Measurements from ENCODE around the gene PLEKHG4.

PLEKHG4 gene

GRCh38 chr16:67294171-67294757 lies 14.9 kb downstream of the PLEKHG4 start:
- DNase-seq, result no peak

GRCh38 chr16:67294938-67295361 lies 15.6 kb downstream of the PLEKHG4 start:
- no peak for DNase-seq

GRCh38 chr16:67296420-67296819 lies 17.1 kb downstream of the PLEKHG4 start:
- no peak for DNase-seq

GRCh38 chr16:67298277-67298676 lies 18.9 kb downstream of the PLEKHG4 start:
- no peak for DNase-seq

GRCh38 chr16:67299269-67299668 lies 19.9 kb downstream of the PLEKHG4 start:
- DNase-seq, result no peak

GRCh38 chr16:67301080-67301782 lies 21.9 kb downstream of the PLEKHG4 start:
- DNase-seq, result no peak

GRCh38 chr16:67302076-67302475 lies 22.7 kb downstream of the PLEKHG4 start:
- no peak for DNase-seq

GRCh38 chr16:67302970-67303369 lies 23.6 kb downstream of the PLEKHG4 start:
- DNase-seq, result no peak

- DNase-seq, result no peak
These were observed 24.7 kb downstream of the PLEKHG4 start for GRCh38 chr16:67304020-67304419.

- no peak for DNase-seq
These were observed 26.1 kb downstream of the PLEKHG4 start for GRCh38 chr16:67305216-67306071.

- DNase-seq, result no peak
These were observed 31.2 kb downstream of the PLEKHG4 start for GRCh38 chr16:67310561-67310960.

- peak; percentile 84 for DNase-seq
These were observed 32.5 kb downstream of the PLEKHG4 start for GRCh38 chr16:67311607-67312488.

- no peak for DNase-seq
These were observed 33.4 kb downstream of the PLEKHG4 start for GRCh38 chr16:67312719-67313118.

- no peak for DNase-seq
These were observed 38.5 kb downstream of the PLEKHG4 start for GRCh38 chr16:67317853-67318252.

GRCh38 chr16:67326115-67326471 lies 46.8 kb downstream of the PLEKHG4 start:
- no peak for DNase-seq

GRCh38 chr16:67326472-67327309 lies 47.4 kb downstream of the PLEKHG4 start, which contains the start of the genes KCTD19 and LRRC36:
TSS of gene KCTD19 (minus strand) at chr16:67326741. CDS start at chr16:67326707, 34 bp downstream.
TSS of gene LRRC36 (plus strand) at chr16:67326815. CDS start at chr16:67326863, 48 bp downstream.
- DNase-seq, result peak; percentile 90

GRCh38 chr16:67327743-67328142 lies 48.4 kb downstream of the PLEKHG4 start:
- no peak for DNase-seq

GRCh38 chr16:67329901-67330300 lies 50.6 kb downstream of the PLEKHG4 start:
- DNase-seq, result no peak

GRCh38 chr16:67333315-67333714 lies 54.0 kb downstream of the PLEKHG4 start:
- DNase-seq, result no peak

- no peak for DNase-seq
These were observed 56.8 kb downstream of the PLEKHG4 start for GRCh38 chr16:67336116-67336515.

GRCh38 chr16:67336648-67337047 lies 57.3 kb downstream of the PLEKHG4 start:
- DNase-seq, result no peak

All from activated CD8-positive, alpha-beta memory T cell treated with anti-CD3 and anti-CD28 coated beads for 24 hours (primary cell).